ENCODE measurements around the gene GPX1. TPM values are rescaled to one million over a fixed set of nuclear protein-coding genes. Genes with fewer than 3 reads are reported as not detected.

The GPX1 gene
- total and polyA plus RNA-seq, 2 experiments from 2014 or later, result 186 to 440 TPM

DNA sequence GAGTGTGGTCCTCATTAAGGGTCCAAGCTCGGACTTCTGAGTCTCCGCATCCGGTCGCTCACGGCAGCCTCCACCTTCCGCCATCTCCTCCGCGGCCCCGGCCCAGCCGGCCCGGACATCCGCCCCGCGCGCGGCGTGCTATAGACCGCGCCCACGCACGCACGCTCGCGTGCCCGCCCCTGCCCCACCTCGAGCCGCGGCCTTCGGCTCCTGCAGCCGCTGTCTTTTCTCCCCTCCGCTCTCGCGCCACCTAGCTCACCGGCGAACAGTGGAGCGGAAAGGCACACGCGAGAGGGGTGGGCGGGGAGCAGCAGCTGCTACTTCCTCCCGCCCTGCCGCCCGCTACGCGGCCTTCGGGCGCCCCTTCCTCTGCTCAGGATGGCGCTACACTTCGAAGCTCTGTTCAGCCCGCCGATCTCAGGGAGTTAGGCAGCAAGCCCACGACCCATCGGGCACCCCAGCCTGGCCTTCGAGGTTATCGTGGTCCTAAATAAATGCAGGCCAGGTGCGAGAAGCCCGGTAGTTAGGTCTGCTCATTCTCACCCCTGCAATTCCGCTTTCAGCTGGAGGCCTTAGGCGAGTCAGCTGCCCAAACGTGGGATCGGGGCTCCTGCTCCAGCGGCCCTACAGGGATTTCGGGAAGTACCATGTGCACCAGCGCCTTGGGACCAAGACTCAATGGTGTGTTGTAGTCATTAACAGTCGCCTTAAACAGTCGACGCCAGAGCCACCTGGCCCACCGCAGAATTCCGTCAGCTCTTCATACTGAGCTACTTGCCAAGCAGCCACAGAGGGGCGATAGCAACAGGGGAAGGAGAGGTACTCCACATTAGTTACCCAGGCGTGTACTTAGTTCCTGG, 18.0 kb downstream of the GPX1 start, which contains the start of gene USP4:
Gene USP4 (minus strand): TSS at position 113 of the 860 bp plus-strand sequence. CDS start 29 bp downstream, at position 84.
- H4K20me1 ChIP-seq (ENCODE audit: insufficient read depth, poor library complexity, severe bottlenecking), result no peaks in the 10 kb centered on the region
- peak within 1 kb of the TSS; percentile 79 for H3K4me2 ChIP-seq
- H3K27ac ChIP-seq, result peak within 1 kb of the TSS; percentile 95
- TF ChIP-seq, protein P1, sequence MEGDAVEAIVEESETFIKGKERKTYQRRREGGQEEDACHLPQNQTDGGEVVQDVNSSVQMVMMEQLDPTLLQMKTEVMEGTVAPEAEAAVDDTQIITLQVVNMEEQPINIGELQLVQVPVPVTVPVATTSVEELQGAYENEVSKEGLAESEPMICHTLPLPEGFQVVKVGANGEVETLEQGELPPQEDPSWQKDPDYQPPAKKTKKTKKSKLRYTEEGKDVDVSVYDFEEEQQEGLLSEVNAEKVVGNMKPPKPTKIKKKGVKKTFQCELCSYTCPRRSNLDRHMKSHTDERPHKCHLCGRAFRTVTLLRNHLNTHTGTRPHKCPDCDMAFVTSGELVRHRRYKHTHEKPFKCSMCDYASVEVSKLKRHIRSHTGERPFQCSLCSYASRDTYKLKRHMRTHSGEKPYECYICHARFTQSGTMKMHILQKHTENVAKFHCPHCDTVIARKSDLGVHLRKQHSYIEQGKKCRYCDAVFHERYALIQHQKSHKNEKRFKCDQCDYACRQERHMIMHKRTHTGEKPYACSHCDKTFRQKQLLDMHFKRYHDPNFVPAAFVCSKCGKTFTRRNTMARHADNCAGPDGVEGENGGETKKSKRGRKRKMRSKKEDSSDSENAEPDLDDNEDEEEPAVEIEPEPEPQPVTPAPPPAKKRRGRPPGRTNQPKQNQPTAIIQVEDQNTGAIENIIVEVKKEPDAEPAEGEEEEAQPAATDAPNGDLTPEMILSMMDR (IDR thresholded peaks at IDR 0.05; ENCODE audit: poor library complexity), result peak; percentile 59
- TF ChIP-seq EZH2 (IDR thresholded peaks at IDR 0.05; ENCODE audit: borderline replicate concordance) (no peak), EZH2phosphoT487 (IDR thresholded peaks at IDR 0.05; ENCODE audit: low read depth, severe bottlenecking, unreplicated experiment) (no peak)
- peaks cover 44% of the 10 kb centered on the region for H3K79me2 ChIP-seq
- no peaks in the 10 kb centered on the region for H3K9me3 ChIP-seq (ENCODE audit: low read depth)
- 2% methylated on average over 69 of the region's 70 CpGs for WGBS (ENCODE audit: low lambda C conversion rate, missing lambda C conversion rate)
- no peaks in the 10 kb centered on the region for H3K27me3 ChIP-seq
- H3K9me2 ChIP-seq (replicated peaks; ENCODE audit: insufficient read depth), result no peaks in the 10 kb centered on the region
- H3K4me1 ChIP-seq (ENCODE audit: insufficient read depth), result peaks cover 9% of the 10 kb centered on the region
- peak within 1 kb of the TSS; percentile 77 for H2AFZ ChIP-seq
- peak within 1 kb of the TSS; percentile 72 for H3K4me3 ChIP-seq
- peak; percentile 96 for DNase-seq (ENCODE audit: low spot score)
- no peaks in the 10 kb centered on the region for H3K36me3 ChIP-seq (replicated peaks; ENCODE audit: insufficient read depth, low read depth)

DNA sequence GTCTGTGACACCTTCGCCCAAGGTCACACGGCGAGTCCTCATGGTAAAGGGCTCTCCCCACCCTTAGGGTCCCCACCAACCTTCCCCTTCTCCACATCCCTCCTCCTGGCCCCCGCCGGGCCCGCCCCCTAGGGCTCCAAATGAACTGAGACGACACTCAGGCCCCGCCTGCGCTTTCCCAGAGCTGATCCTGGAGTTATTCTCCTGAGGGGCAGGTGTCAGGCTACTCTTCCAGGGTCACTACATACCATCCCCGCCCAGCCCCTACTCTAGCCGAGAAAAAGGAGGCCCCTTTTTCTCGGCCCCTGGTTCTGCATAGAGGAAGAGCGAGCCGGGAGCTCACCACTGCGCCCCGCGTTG, 18.6 kb downstream of the GPX1 start:
- Histone ChIP-seq H3K36me3 (replicated peaks; ENCODE audit: insufficient read depth, low read depth) (no peaks in the 10 kb centered on the region), H4K20me1 (ENCODE audit: insufficient read depth, poor library complexity, severe bottlenecking) (no peaks in the 10 kb centered on the region), H3K27ac (peak overlapping the region; percentile 95), H3K79me2 (peaks cover 48% of the 10 kb centered on the region), H3K27me3 (no peaks in the 10 kb centered on the region), H2AFZ (peak overlapping the region; percentile 77), H3K4me1 (ENCODE audit: insufficient read depth) (peaks cover 9% of the 10 kb centered on the region), H3K9me2 (replicated peaks; ENCODE audit: insufficient read depth) (no peaks in the 10 kb centered on the region), H3K4me2 (peak overlapping the region; percentile 79), H3K4me3 (peak overlapping the region; percentile 72), H3K9me3 (ENCODE audit: low read depth) (no peaks in the 10 kb centered on the region)
- DNase-seq (ENCODE audit: low spot score), result peak; percentile 63
- 0% methylated on average over 8 of the region's 17 CpGs for WGBS (ENCODE audit: low lambda C conversion rate, missing lambda C conversion rate)
- TF ChIP-seq EZH2phosphoT487 (IDR thresholded peaks at IDR 0.05; ENCODE audit: low read depth, severe bottlenecking, unreplicated experiment) (no peak), EZH2 (IDR thresholded peaks at IDR 0.05; ENCODE audit: borderline replicate concordance) (no peak)
- TF ChIP-seq, protein P1 (IDR thresholded peaks at IDR 0.05; ENCODE audit: poor library complexity), result no peak

DNA sequence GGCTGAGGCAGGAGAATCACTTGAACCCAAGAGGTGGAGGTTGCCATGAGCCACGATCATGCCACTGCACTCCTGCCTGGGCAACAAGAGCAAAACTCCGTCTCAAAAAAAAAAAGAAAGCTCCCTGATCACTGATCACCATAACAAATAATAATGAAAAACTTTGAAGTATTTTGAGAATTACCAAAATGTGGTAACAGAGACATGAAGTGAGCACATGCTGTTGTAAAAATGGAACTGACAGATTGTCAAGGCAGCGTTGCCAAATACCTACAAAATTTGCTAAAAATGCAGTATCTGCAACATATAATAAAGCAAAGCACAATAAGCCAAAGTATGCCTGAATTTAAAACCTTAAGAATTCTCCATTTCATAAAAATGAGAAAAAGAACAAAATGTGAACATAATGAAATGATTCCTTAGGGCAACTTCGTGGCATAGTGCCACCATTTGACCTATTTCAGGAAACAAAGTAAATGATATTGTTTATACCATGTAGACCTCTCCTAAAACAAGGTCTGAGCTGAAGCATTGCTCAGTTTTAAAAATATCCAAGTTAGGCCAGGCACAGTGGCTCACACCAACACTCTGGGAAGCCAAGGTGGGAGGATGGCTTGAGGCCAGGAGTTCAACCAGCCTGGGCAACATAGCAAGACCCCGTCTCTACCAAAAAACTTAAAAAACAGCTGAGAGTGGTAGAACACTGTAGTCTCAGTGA, 24.1 kb downstream of the GPX1 start:
- Histone ChIP-seq H3K4me2 (no peak overlapping the region), H3K36me3 (replicated peaks; ENCODE audit: insufficient read depth, low read depth) (no peaks in the 10 kb centered on the region), H3K27ac (no peak overlapping the region), H3K9me2 (replicated peaks; ENCODE audit: insufficient read depth) (no peaks in the 10 kb centered on the region), H3K27me3 (no peaks in the 10 kb centered on the region), H3K4me1 (ENCODE audit: insufficient read depth) (no peaks in the 10 kb centered on the region), H2AFZ (no peak overlapping the region), H3K79me2 (peaks cover 67% of the 10 kb centered on the region), H3K4me3 (no peak overlapping the region), H4K20me1 (ENCODE audit: insufficient read depth, poor library complexity, severe bottlenecking) (no peaks in the 10 kb centered on the region), H3K9me3 (ENCODE audit: low read depth) (no peaks in the 10 kb centered on the region)
- no peak for TF ChIP-seq EZH2 (IDR thresholded peaks at IDR 0.05; ENCODE audit: borderline replicate concordance)
- TF ChIP-seq, protein P1 (IDR thresholded peaks at IDR 0.05; ENCODE audit: poor library complexity), result no peak
- no peak for TF ChIP-seq EZH2phosphoT487 (IDR thresholded peaks at IDR 0.05; ENCODE audit: low read depth, severe bottlenecking, unreplicated experiment)
- 96% methylated on average over 5 of the region's 5 CpGs for WGBS (ENCODE audit: low lambda C conversion rate, missing lambda C conversion rate)
- no peak for DNase-seq (ENCODE audit: low spot score)

All from hepatocyte (in vitro differentiated cells).